Caki2 (cell line): ENCODE measurements around the gene BRPF1. TPM values are rescaled to one million over a fixed set of nuclear protein-coding genes. Genes with fewer than 3 reads are reported as not detected.

Source experiments
- DNase-seq: peaks from one replicate; pipeline ENCODE4 v3.0.0-alpha.2; 2015; ENCODE audit warnings: low read depth
- in situ Hi-C: cut with HindIII; loops from 2 replicates; pipeline ENCODE4 v1.10.0; 2016; ENCODE audit warnings: low sequenced_read_pairs, low pct_unique_long_range_greater_than_20kb, mixed read lengths
- total RNA-seq: library from RNA; depleted of rRNA; stranded (reverse); fragments of >200 nt; shearing (Covaris generic); gene quantifications from 2 replicates; pipeline ENCODE4 v1.2.3, GENCODE V29; 2014; ENCODE audit warnings: low replicate concordance; rRNA removed

BRPF1 gene, protein sequence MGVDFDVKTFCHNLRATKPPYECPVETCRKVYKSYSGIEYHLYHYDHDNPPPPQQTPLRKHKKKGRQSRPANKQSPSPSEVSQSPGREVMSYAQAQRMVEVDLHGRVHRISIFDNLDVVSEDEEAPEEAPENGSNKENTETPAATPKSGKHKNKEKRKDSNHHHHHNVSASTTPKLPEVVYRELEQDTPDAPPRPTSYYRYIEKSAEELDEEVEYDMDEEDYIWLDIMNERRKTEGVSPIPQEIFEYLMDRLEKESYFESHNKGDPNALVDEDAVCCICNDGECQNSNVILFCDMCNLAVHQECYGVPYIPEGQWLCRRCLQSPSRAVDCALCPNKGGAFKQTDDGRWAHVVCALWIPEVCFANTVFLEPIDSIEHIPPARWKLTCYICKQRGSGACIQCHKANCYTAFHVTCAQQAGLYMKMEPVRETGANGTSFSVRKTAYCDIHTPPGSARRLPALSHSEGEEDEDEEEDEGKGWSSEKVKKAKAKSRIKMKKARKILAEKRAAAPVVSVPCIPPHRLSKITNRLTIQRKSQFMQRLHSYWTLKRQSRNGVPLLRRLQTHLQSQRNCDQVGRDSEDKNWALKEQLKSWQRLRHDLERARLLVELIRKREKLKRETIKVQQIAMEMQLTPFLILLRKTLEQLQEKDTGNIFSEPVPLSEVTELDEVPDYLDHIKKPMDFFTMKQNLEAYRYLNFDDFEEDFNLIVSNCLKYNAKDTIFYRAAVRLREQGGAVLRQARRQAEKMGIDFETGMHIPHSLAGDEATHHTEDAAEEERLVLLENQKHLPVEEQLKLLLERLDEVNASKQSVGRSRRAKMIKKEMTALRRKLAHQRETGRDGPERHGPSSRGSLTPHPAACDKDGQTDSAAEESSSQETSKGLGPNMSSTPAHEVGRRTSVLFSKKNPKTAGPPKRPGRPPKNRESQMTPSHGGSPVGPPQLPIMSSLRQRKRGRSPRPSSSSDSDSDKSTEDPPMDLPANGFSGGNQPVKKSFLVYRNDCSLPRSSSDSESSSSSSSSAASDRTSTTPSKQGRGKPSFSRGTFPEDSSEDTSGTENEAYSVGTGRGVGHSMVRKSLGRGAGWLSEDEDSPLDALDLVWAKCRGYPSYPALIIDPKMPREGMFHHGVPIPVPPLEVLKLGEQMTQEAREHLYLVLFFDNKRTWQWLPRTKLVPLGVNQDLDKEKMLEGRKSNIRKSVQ (N-terminal part only)
- total RNA-seq: 5.6 and 6.5 TPM in 2 replicates

DNA sequence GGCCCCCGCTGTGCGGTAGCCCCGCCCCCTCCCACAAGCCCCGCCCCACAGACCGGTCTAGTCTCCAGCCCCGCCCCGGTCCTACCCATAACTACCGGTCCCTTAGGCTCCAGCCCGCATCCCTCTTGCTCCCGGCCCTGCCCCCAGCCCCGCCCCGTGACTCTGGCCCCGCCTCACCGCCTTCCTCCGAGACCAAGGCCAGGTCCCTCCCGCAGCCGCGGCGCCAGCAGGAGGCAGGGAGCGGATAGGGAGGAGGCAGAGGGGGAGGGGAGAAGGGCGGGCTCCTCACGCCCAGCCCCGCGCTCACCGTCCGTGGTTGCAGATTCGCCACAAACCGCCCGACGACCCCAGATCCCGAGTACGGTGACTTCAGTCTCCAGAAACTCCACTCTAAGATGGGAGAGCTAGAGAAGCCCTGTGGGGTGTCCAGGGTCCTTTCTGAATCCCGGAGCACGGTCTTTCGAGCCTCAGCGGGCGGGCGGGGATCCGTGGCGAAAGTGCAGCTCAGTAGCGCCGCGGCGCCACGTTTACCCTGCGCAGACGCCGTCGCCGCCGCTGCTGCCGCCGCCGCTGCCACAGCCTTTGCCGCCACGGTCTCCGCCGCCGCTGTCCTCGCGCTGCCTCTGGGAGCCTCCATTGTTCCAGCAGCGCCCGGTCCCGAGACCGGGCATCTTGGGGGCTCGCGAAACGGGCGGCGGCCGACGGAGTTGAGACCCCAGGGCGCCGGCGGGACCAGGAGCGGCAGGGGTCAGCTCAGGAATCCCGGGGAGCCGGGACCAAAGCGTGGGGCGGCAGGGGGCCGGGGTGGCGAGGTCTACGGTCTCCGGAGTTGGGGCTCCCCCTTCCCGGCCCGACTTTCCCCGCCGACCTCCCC is at the start of gene BRPF1:
BRPF1 (plus strand) TSS at position 530 of the 874 bp plus-strand sequence. CDS start 2,406 bp downstream, outside the sequence.
- DNase-seq: peak; percentile 91
- in situ Hi-C loops: no loop called here

GRCh38 chr3:9682096-9682495 is 49.4 kb upstream of the BRPF1 start:
- in situ Hi-C loops: no loop called here
- no peak for DNase-seq

DNA sequence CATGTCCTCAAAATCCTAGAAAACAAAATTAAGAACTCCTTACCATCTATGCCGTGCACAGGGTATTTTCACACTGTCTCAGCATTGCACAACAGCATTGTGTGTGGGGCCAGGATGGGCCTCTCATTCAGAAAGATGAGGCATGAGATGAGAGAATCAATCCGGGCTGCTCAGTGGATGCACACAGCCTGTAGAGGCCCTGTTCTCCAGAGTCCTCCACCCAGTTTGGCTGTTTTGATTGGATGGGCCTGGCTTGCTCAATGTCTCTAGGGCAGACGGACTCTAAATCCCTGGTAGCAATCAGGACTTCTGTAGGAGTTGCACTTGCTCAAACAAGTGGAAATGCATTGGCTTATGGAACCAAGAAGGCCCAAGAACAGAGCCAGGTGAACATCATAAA is 48.1 kb upstream of the BRPF1 start:
- DNase-seq: no peak
- in situ Hi-C loops: no loop called here

DNA sequence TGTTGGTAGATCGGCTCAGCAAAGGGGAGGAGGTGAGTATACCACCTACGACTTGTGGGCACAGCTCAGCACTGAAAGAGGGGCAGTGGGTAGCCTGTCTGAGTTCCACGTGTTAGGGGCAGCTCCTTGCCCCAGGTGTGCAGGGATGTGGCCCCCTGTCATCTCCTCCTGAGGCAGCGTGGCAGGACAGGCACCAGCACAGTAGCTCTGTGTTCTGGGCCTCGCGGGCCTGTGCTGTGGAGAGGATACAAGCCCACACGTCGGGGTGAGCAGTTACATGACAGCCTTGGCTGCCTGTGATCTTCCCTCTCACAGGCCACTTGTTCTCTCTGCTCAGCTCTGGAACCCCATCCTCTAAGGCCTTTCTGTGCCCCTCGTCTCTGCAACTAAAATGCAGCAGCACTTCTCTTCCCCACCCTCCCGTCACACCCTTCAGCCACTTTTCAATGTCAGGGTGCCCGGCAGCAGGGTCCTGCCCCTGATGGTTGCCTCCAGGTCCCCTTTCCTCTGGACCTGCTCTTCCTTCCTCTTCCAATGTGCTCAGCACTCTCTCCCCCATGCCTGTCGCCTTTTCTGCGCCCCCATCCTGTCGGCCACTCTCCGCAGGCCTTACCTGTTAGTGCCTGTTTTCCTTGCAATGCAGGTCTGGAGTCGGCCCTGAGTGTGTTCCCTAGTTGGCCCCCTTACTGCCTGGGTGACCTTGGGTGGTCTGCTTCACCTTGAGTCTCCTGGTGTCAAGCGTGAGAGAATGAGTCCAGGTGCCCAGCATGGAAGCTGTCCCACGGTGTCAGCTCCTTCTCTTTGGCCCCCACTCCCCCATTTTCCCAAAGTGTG is 46.1 kb upstream of the BRPF1 start:
- no peak for DNase-seq

DNA sequence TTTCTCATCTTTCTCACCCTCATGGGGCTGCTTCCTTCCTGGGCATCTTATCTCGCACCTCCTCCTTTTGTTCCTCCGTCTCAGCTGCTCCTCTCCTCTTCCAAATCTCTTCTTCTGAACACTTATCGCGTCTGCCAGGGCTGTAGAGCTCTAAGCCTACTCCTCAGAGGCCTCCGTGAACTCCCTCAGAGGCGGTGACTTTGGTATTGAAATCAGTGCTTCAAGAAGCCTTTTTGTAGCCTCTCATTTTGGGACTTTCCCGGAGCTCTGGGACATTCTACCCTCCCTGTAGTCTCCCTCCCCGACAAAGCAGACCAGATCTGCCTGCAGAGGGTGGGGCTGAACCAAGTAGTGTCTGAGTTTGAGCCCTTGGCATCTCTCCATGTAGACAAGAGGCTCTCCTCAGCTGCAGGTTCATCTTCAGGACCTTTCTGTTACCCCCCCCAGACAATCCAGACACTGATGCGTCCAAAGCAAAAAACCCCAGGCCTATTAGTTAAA is 45.4 kb upstream of the BRPF1 start:
- in situ Hi-C loops: no loop called here
- DNase-seq: no peak

More for the DNA sequence above, 46.1 kb upstream of the BRPF1 start:
- in situ Hi-C loops: no loop called here

GRCh38 chr3:9686703-9687102 is 44.8 kb upstream of the BRPF1 start:
- in situ Hi-C loops: no loop called here
- no peak for DNase-seq

DNA sequence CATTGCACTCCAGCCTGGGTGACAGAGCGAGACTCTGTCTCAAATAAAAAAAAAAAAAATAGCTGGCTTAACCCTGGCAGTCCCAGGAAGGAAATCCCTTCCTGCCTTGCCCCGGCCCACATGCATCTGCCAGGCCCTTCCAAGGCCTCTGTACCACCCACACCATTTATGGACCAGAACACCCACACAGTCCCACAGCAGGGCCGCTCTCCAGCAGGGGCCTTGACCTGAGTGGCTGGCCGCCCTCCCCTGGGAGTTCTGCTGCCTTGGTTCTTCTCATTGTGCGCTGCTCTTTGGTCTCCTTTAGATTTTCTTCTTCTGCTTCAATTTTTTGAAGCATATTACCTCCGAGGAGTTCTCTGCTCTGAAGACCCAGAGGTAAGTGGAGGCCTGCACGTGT is 44.0 kb upstream of the BRPF1 start:
- DNase-seq: no peak
- in situ Hi-C loops: no loop called here

DNA sequence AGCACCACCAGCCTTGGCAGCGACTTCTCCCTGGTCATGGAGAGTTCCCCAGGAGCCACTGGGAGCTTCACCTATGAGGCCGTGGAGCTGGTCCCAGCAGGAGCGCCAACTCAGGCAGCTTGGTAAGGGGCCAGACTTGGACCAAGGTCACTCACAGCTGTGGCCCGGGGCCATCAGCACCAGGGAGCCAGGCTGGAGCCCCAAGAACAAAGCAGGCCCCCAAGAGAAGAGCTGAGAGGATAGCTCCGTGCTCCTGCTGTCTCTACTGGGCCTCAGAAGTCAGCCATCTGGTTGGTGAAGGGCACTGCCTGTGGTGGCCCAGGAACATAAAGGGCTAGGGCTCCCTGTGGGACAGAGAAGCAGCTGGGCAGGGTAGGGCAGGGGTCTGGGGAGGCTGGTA is 42.6 kb upstream of the BRPF1 start:
- in situ Hi-C loops: no loop called here
- DNase-seq: no peak

GRCh38 chr3:9689757-9690156 is 41.8 kb upstream of the BRPF1 start:
- DNase-seq: no peak
- in situ Hi-C loops: no loop called here

DNA sequence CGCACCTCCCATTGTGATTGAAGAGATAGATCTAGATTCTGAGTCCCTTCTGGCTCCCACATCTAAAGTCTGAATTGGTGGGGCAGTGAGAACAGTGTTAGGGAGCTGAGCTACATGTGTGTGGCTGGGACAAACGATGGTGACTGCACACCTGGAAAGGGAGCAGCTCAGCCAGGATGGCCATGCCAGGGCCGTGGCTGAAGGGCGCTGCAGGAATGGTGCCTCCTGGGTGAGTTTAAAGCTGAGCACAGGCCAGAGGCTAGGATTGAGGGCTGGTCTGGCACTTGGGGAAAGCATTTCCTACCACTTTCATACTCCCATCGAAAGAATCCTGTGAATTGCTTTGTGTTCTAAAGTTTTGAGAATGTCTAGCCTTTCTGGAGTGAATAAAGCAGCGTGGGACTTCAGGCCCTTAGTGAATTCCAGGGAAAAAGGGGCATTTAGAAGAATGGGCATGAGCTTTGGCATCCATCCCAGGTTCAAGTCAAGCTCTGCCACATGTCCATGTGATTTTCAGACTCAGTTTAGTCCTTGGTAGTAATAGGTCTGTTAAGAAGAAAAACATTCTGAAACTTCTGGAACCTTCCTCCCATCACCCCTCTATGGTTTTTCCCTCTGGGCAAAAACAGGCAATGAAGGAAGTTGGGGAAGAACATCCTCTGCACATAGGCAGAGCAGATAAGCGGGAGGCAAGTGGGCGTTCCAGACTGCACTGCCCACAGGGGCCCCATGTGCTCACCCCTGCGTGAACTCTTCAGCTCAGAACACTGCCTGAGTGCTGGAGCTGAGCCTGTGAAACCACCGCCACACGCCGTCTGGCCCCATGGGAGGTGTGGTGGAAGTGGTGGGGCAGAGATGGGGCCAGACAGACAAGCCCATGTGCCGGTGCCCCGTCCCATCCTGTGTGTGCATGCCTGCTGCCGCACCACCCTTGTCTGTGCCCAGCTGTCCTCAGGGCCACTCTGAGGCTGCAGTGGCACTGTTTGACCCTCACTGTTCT is 40.8 kb upstream of the BRPF1 start:
- in situ Hi-C loops: no loop called here
- no peak for DNase-seq

GRCh38 chr3:9691636-9692035 is 39.9 kb upstream of the BRPF1 start:
- in situ Hi-C loops: no loop called here
- DNase-seq: no peak

- in situ Hi-C loops: no loop called here
- no peak for DNase-seq
Measured at GRCh38 chr3:9692416-9692815, 39.1 kb upstream of the BRPF1 start.

- no peak for DNase-seq
- in situ Hi-C loops: no loop called here
Measured at GRCh38 chr3:9695345-9695744, 36.2 kb upstream of the BRPF1 start.

DNA sequence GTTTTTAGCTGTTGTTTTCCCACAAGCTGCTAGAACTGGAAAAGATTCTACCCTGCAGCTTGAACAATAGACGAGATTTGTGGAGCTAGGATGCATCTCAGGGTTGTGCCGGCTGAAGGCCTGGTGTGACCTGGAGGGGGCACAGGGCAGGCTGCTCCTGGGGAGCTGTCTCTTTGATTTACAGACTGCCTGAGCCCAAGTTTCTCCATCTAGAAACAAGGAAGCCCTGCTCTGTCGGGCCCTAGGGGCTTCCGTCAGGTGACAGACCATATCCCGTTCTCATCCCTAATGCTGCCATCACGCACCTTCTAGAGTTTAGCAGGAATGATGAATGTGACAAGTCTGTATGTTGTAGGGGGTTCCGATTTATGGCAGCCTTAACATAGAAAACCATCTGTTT is 35.8 kb upstream of the BRPF1 start:
- in situ Hi-C loops: no loop called here
- no peak for DNase-seq

- DNase-seq: no peak
- in situ Hi-C loops: no loop called here
Measured at GRCh38 chr3:9696480-9697220, 34.9 kb upstream of the BRPF1 start.
